Naive thymus-derived CD4-positive, alpha-beta T cell (primary cell): ENCODE measurements around the gene MEA1. TPM values are rescaled to one million over a fixed set of nuclear protein-coding genes. Genes with fewer than 3 reads are reported as not detected.

Experiments used
- ATAC-seq: fragments of 150-1000 bp; cut with Tn5 transposase; 2 replicates; pipeline ENCODE4 v1.10.0; 2021; ENCODE audit warnings: mild to moderate bottlenecking, moderate library complexity
- CTCF ChIA-PET: fragments of 350-600 bp; sonication (Branson Sonifier 250); formaldehyde crosslinking; loops from one replicate; lab custom pipeline; 2021; ENCODE audit warnings: antibody characterized with exemption; lab: Charles Lee
- POLR2A ChIA-PET: fragments of 350-600 bp; sonication (Branson Sonifier 250); formaldehyde crosslinking; loops from one replicate; lab custom pipeline; 2021; ENCODE audit warnings: antibody characterized with exemption, inconsistent platforms; lab: Charles Lee
- DNase-seq, 9 donors: peaks; one replicate each; pipeline versions ENCODE4 v3.0.0 to v3.0.0-alpha.2; 2020 to 2022; ENCODE audit warnings: mixed read lengths in 1 of 9
- H3K27ac ChIP-seq: one replicate; pipeline ENCODE4 v1.7.0; 2013; ENCODE audit warnings: mild to moderate bottlenecking, low read depth, low read length, moderate library complexity
- H3K27me3 ChIP-seq, 2 donors: one replicate each; pipeline ENCODE4 v1.7.0; 2013; ENCODE audit warnings: low read length in 2 of 2, mild to moderate bottlenecking in 2 of 2, moderate library complexity in 2 of 2; ENCODE audit not compliant: control insufficient read depth in 2 of 2, insufficient read depth in 2 of 2
- H3K36me3 ChIP-seq, 3 experiments: 1 replicate in 2 of 3; 2 replicates in 1 of 3; pipeline ENCODE4 v1.7.0; 2013; ENCODE audit warnings: low read length in 3 of 3, mild to moderate bottlenecking in 3 of 3, moderate library complexity in 1 of 3; ENCODE audit not compliant: insufficient read depth in 3 of 3, control insufficient read depth in 2 of 3
- H3K4me1 ChIP-seq, 2 donors: one replicate each; pipeline ENCODE4 v1.7.0; 2013; ENCODE audit warnings: low read length in 2 of 2, mild to moderate bottlenecking in 2 of 2, moderate library complexity in 1 of 2; ENCODE audit not compliant: control insufficient read depth in 2 of 2, insufficient read depth in 2 of 2
- H3K4me3 ChIP-seq: 2 replicates; pipeline ENCODE4 v1.7.0; 2013; ENCODE audit warnings: mild to moderate bottlenecking, low read length
- H3K9me3 ChIP-seq, 3 experiments: 1 replicate in 2 of 3; 2 replicates in 1 of 3; pipeline ENCODE4 v1.7.0; 2013; ENCODE audit warnings: low read length in 3 of 3; ENCODE audit not compliant: control insufficient read depth in 2 of 3
- H3K27ac Mint-ChIP-seq, 9 donors: one replicate each; pipeline ENCODE4 v1.8.0; 2020 to 2022; ENCODE audit warnings: mixed read lengths in 9 of 9, mild to moderate bottlenecking in 8 of 9, moderate library complexity in 5 of 9, inconsistent platforms in 2 of 9
- H3K27me3 Mint-ChIP-seq, 5 donors: one replicate each; pipeline ENCODE4 v1.8.0; 2021 to 2022; ENCODE audit warnings: mixed read lengths in 5 of 5, mild to moderate bottlenecking in 1 of 5
- H3K36me3 Mint-ChIP-seq, 5 donors: one replicate each; pipeline ENCODE4 v1.8.0; 2020 to 2022; ENCODE audit warnings: mixed read lengths in 5 of 5, mild to moderate bottlenecking in 3 of 5, inconsistent platforms in 1 of 5
- H3K4me1 Mint-ChIP-seq, 7 donors: one replicate each; pipeline ENCODE4 v1.8.0; 2020 to 2022; ENCODE audit warnings: mixed read lengths in 7 of 7, mild to moderate bottlenecking in 3 of 7, inconsistent platforms in 1 of 7
- H3K4me3 Mint-ChIP-seq, 10 donors: one replicate each; pipeline ENCODE4 v1.8.0; 2020 to 2022; ENCODE audit warnings: mild to moderate bottlenecking in 10 of 10, mixed read lengths in 10 of 10, moderate library complexity in 6 of 10, inconsistent platforms in 2 of 10
- H3K9me3 Mint-ChIP-seq, 11 donors: one replicate each; pipeline ENCODE4 v1.8.0; 2020 to 2022; ENCODE audit warnings: mixed read lengths in 11 of 11, mild to moderate bottlenecking in 4 of 11, inconsistent platforms in 1 of 11, moderate library complexity in 1 of 11
- intact Hi-C, 2 donors: fragments of 100-400 bp; cut with micrococcal nuclease; formaldehyde crosslinking; loops; one replicate each; pipeline ENCODE4 v1.15.1; 2023
- polyA plus RNA-seq, 2 donors: library from polyadenylated mRNA; unstranded; fragments of 300-500 nt; fragmentation: Illumina TruSeq; gene quantifications; one replicate each; pipeline ENCODE4 v1.2.3, GENCODE V29; 2021
- total RNA-seq, 6 experiments: library from RNA in 5 of 6; stranded (reverse) in 5 of 6; gene quantifications; 1 replicate in 5 of 6; 2 replicates in 1 of 6; pipeline ENCODE4 v1.2.3 and lab custom pipeline; 2021 to 2026

MEA1 gene
- total and polyA plus RNA-seq, 7 experiments from 2014 or later: 20.3 to 72.3 (median 35.0) TPM

GRCh38 chr6:43026365-43026764, 12.6 kb upstream of the MEA1 start:
- no peaks in the 10 kb centered on the region for H3K27me3 ChIP-seq
- Mint-ChIP-seq H3K36me3 (peaks cover 8 to 35% (median 22%) of the 10 kb centered on the region in 5 donors), H3K4me3 (no peak overlapping the region), H3K27me3 (no peaks in the 10 kb centered on the region), H3K27ac (no peak overlapping the region), H3K4me1 (peaks cover 10 to 33% (median 18%) of the 10 kb centered on the region in 7 donors), H3K9me3 (no peaks in the 10 kb centered on the region)
- H3K36me3 ChIP-seq: peaks cover 14 to 63% (median 20%) of the 10 kb centered on the region in 3 experiments
- DNase-seq (no peak), ATAC-seq (no peak)
- no peak overlapping the region for H3K27ac ChIP-seq
- H3K4me3 ChIP-seq: no peak overlapping the region
- no peaks in the 10 kb centered on the region for H3K9me3 ChIP-seq
- CTCF ChIA-PET: interaction anchor here (1.1 kb wide), 1 partner anchor 117 kb away, joined by 3 read pairs; no protein-coding TSS in a partner anchor
- POLR2A ChIA-PET: interaction anchor here (0.7 to 1.2 kb wide), 2 partner anchors 27 to 1204 kb away, joined by 3 to 5 read pairs; partner anchors contain the start of gene CUL7
- H3K4me1 ChIP-seq: peaks cover 5 to 18% of the 10 kb centered on the region in 2 donors
- intact Hi-C loops: no loop called here

- H3K4me3 Mint-ChIP-seq: peak overlapping the region in 6 of 10 donors; percentile 30 to 68 (median 54)
- CTCF ChIA-PET: interaction anchor here (0.5 to 1.3 kb wide), 2 partner anchors 30 to 217 kb away, joined by 3 to 4 read pairs; partner anchors contain the start of gene CUL7
- intact Hi-C loops: no loop called here
- H3K4me1 Mint-ChIP-seq: peaks cover 10 to 37% (median 27%) of the 10 kb centered on the region in 7 donors
- DNase-seq (no peak), ATAC-seq (no peak)
- no peaks in the 10 kb centered on the region for H3K27me3 Mint-ChIP-seq
- Histone ChIP-seq H3K27ac (no peak overlapping the region), H3K27me3 (no peaks in the 10 kb centered on the region), H3K36me3 (peaks cover 14 to 55% (median 20%) of the 10 kb centered on the region in 3 experiments), H3K4me3 (no peak overlapping the region), H3K9me3 (no peaks in the 10 kb centered on the region), H3K4me1 (peaks cover 11 to 18% of the 10 kb centered on the region in 2 donors)
- no peaks in the 10 kb centered on the region for H3K9me3 Mint-ChIP-seq
- peaks cover 8 to 35% (median 22%) of the 10 kb centered on the region in 5 donors for H3K36me3 Mint-ChIP-seq
- peak overlapping the region; percentile 7 to 84 (median 74) for H3K27ac Mint-ChIP-seq
- POLR2A ChIA-PET: interaction anchor here (1.0 to 4.8 kb wide), 6 partner anchors 10 to 150 kb away, joined by 3 to 31 read pairs (median 6); partner anchors contain the start of genes CNPY3, KLC4, KLHDC3 and MRPL2
These were observed 10.7 kb upstream of the MEA1 start for GRCh38 chr6:43024436-43024835.

- POLR2A ChIA-PET: interaction anchor here (0.6 to 4.8 kb wide), 11 partner anchors 10 to 131 kb away, joined by 3 to 31 read pairs (median 4); partner anchors contain the start of genes CNPY3, CUL7, KLC4 and MRPL2
- H3K9me3 ChIP-seq: no peaks in the 10 kb centered on the region
- Mint-ChIP-seq H3K27ac (peak within 1 kb of the TSS; percentile 74 to 97 (median 93)), H3K36me3 (peaks cover 8 to 43% (median 21%) of the 10 kb centered on the region in 5 donors), H3K4me1 (peaks cover 23 to 60% (median 41%) of the 10 kb centered on the region in 7 donors), H3K4me3 (peak within 1 kb of the TSS; percentile 95 to 99 (median 98)), H3K9me3 (no peaks in the 10 kb centered on the region), H3K27me3 (no peaks in the 10 kb centered on the region)
- peak; percentile 88 for ATAC-seq
- DNase-seq: peak; percentile 33 to 76 (median 51)
- no peaks in the 10 kb centered on the region for H3K27me3 ChIP-seq
- peaks cover 11 to 55% (median 18%) of the 10 kb centered on the region in 3 experiments for H3K36me3 ChIP-seq
- peak within 1 kb of the TSS; percentile 81 for H3K27ac ChIP-seq
- intact Hi-C loops: loop anchor here (1.0 to 2.0 kb wide), 5 partner anchors 7 to 120 kb away; partner anchors contain the start of genes KLC4 (in 2 of the 2), MRPL2 (in 2 of the 2), CUL7 (in 1 of the 2) and KLHDC3 (in 1 of the 2)
- peak within 1 kb of the TSS; percentile 89 for H3K4me3 ChIP-seq
- CTCF ChIA-PET: interaction anchor here (0.6 to 1.0 kb wide), 3 partner anchors 23 to 124 kb away, joined by 3 to 4 read pairs (median 3); partner anchors contain the start of gene CUL7
- H3K4me1 ChIP-seq: peaks cover 11 to 19% of the 10 kb centered on the region in 2 donors
These were observed 7.7 kb upstream of the MEA1 start, which contains the start of gene RRP36 for GRCh38 chr6:43021270-43022047. RRP36 (plus strand) TSS chr6:43021623; CDS start chr6:43021655, 32 bp downstream.

GRCh38 chr6:43020847-43021246, 7.1 kb upstream of the MEA1 start:
- Mint-ChIP-seq H3K27me3 (no peaks in the 10 kb centered on the region), H3K9me3 (no peaks in the 10 kb centered on the region), H3K4me3 (peak overlapping the region in 9 of 10 donors; percentile 86 to 99 (median 98)), H3K27ac (peak overlapping the region in 8 of 9 donors; percentile 52 to 93 (median 85)), H3K36me3 (peaks cover 8 to 43% (median 21%) of the 10 kb centered on the region in 5 donors), H3K4me1 (peaks cover 29 to 66% (median 47%) of the 10 kb centered on the region in 7 donors)
- ChIA-PET POLR2A (interaction anchor here (0.7 to 4.8 kb wide), 11 partner anchors 9 to 131 kb away, joined by 3 to 31 read pairs (median 4); partner anchors contain the start of genes CNPY3, CUL7, KLC4 and MRPL2), CTCF (interaction anchor here (0.8 to 1.0 kb wide), 2 partner anchors 33 to 125 kb away, joined by 3 to 4 read pairs; partner anchors contain the start of gene CUL7)
- intact Hi-C loops: loop anchor here (1.0 kb wide), 3 partner anchors 32 to 120 kb away; partner anchors contain the start of genes CUL7 (in 1 of the 2), KLC4 (in 1 of the 2) and MRPL2 (in 1 of the 2)
- Histone ChIP-seq H3K4me3 (peak overlapping the region; percentile 89), H3K4me1 (peaks cover 11 to 24% of the 10 kb centered on the region in 2 donors), H3K36me3 (peaks cover 8 to 52% (median 18%) of the 10 kb centered on the region in 3 experiments), H3K9me3 (no peaks in the 10 kb centered on the region), H3K27ac (peak overlapping the region; percentile 81), H3K27me3 (no peaks in the 10 kb centered on the region)
- DNase-seq: no peak
- ATAC-seq: no peak

GRCh38 chr6:43020052-43020705, 6.4 kb upstream of the MEA1 start:
- peaks cover 30 to 71% (median 49%) of the 10 kb centered on the region in 7 donors for H3K4me1 Mint-ChIP-seq
- H3K9me3 Mint-ChIP-seq: no peaks in the 10 kb centered on the region
- no peaks in the 10 kb centered on the region for H3K27me3 Mint-ChIP-seq
- intact Hi-C loops: no loop called here
- Histone ChIP-seq H3K9me3 (no peaks in the 10 kb centered on the region), H3K36me3 (peaks cover 7 to 46% (median 16%) of the 10 kb centered on the region in 3 experiments), H3K27me3 (no peaks in the 10 kb centered on the region), H3K27ac (no peak overlapping the region), H3K4me1 (peaks cover 14 to 28% of the 10 kb centered on the region in 2 donors), H3K4me3 (no peak overlapping the region)
- peak overlapping the region; percentile 40 to 99 (median 63) for H3K4me3 Mint-ChIP-seq
- ChIA-PET POLR2A (interaction anchor here (0.7 to 4.8 kb wide), 9 partner anchors 9 to 91 kb away, joined by 3 to 31 read pairs (median 4); partner anchors contain the start of genes CNPY3, CUL7, KLC4 and MRPL2), CTCF (interaction anchor here (1.0 kb wide), 1 partner anchor 33 kb away, joined by 4 read pairs; the partner anchor contains the start of gene CUL7)
- H3K36me3 Mint-ChIP-seq: peaks cover 8 to 41% (median 21%) of the 10 kb centered on the region in 5 donors
- H3K27ac Mint-ChIP-seq: peak overlapping the region in 8 of 9 donors; percentile 38 to 87 (median 64)
- DNase-seq (no peak), ATAC-seq (no peak)
